GM21619 (cell line): ENCODE results near the gene LBR.

ENCODE experiments used
- ATAC-seq: cut with Tn5 transposase; IDR thresholded peaks from one replicate; pipeline ENCODE4 v1.9.1; 2021; ENCODE audit not compliant: unreplicated experiment

The LBR gene

GRCh38 chr1:225464851-225465792 is 37.3 kb upstream of the LBR start:
- ATAC-seq = no peak

GRCh38 chr1:225462714-225463574 is 35.1 kb upstream of the LBR start:
- ATAC-seq = no peak

DNA sequence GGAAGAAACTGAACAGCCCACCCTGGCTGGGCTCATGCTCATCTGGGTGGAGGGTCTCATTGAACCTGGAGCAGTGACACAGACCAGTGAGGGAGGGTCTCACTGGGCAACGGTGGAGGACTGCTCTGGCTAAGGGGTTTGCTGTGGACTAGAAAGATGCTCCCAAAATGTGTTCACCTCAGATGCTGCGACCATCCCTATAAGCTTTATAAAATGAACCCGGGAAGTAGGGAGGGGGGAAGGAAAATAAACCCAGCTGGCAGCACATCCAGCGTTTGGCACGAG is 34.5 kb upstream of the LBR start:
- no peak for ATAC-seq

DNA sequence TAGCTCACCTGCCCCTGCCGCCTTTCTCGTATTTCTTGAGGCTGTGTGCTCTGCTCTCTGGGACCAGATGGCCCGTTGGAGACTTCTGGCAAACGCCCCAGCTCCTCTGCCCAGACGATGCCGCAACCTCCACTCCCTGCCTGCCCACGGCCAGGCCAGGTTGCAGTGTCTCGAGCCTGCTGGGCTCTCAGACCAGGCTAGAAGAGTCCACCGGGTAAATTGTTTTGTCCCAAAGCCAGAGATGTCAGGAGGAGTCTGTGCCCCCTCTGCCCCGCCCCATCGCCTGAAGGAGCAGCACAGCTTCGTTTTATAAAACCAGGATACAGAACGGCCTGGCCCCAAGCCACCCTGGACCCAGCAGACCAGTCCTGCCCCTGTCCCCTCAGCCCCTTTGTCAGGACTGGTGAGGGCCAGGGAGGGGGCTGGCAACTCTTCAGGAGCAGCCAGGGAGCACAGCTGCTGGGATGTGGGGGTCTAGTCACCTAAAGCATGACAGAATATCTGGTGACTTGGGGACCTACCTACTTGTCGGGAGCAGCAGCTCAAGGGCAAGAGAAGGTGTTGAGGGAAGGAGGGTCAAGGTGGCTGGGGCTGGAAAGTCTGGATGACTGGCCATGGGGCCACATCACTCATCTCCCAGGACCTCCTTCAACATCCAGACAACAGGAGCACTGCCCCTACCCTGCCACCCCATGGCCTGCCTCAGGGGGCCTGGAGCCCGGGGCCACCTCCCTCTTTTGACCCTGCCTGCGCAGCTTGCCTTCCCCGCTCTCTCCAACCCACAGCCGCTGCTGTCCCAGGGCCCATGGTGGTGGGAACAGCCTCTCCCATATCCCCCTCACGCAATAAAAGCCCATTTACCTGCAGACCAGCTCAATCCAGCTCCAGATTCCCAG is 33.9 kb upstream of the LBR start:
- no peak for ATAC-seq

DNA sequence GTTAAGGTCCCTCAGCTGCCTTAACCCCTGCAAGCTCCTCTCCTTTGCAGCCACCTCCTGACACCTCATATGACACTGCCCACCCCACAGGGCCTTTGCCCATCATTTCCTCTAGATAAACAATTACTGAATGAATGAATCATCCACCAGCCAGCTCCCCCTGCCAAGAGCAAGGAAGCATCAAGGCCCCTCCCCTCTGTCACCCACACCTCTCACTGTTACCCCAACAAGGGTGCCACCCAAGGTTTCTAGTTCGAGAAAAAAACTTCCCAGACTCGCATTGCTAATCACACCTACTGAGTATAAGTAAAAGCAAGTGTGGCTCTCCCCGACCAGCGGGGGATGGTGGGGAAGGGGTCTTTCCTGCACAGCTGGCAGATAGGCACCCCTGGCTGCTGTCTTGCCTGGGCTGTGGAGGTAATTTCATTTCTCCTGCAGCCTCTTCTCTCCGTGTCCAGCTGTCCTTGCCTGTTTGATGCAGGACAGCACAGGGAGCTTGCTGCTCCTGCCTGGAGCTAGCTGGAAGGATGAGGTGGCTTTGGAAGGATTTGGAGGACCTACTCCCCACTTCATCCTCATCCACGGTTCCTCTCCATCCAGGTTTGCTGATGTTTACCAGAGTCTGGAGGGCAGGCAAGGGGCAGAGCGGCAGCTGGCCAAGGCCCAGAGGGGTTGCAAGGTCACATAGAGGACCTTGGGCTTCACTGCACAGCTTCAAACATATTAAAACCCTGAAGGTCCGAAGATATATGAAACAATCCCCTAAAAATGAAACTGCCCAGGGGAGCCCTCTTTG is 33.1 kb upstream of the LBR start:
- ATAC-seq = no peak

DNA sequence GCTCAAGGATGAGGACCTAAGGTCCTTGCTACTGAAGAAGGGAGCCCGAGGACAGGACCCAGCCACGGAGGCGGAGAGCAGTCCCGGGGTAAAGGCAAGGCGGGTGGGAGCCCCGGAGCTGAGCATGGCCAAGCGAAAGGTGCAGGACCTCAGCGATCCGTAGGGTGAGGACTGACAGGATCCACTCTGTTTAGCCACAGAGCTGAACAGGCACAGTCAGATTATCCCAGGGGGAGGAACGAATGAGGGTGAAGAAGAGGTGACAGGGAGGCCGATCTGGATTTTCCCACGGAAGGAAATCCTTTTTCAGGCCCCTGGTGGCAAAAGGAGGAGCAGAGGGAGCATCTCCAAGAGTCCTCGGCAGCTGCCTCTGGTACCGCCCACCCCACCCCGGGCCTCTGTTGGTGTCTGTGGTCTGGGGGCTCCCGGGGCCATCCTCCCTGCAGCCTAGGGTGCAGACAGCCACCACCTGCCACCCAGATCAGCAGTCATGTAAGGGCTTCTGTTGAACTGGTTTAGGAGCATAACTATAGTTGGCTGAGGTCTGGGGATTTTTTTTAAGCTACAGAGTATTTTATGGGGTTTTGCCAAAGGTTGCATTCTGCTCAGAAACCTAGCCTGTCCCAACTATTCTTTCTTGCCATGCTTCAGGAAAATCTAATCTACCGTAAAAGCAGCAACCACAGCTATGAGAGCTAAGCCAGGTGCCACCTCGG is 32.3 kb upstream of the LBR start:
- no peak for ATAC-seq

DNA sequence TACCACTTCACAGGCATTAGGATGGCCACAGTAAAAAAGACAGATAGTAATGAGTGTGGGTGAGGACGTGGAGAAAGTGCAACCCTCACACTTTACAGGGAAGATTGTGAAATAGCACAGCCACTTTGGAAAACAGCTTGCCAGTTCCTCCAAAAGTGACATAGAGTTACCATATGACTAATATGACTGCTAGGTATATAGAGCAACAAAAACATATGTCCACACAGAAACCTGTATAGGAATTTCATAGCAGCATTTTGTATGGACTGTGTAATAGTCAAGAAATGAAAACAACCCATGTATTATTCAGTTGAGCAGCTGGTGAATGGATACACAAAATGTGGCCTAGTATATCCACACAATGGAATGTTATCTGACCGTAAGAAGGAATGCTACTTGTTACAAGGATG is 30.4 kb upstream of the LBR start:
- no peak for ATAC-seq

DNA sequence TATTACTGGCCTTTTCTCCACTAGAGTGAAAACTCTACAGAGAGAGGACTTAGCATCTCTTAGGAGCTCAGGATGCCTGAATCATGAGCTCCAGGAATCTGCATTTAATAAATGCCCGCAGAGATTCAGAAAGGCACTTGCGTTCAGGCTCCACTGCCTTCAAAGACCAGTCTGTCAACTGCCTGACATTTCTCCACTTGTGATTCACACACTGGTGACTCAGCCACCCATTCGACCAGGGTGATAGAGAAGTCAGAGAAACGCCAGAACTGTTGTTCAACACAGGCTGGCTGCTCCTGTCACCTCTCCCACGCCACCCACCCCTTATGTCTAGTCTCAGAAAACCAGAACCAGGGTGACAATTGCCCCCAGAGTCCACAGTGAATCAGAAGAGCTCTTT is 26.9 kb upstream of the LBR start:
- peak; percentile 67 for ATAC-seq

GRCh38 chr1:225453797-225454648 is 26.2 kb upstream of the LBR start:
- peak; percentile 29 for ATAC-seq

GRCh38 chr1:225451840-225452515 is 24.1 kb upstream of the LBR start:
- ATAC-seq = no peak

GRCh38 chr1:225451340-225451739 is 23.5 kb upstream of the LBR start:
- ATAC-seq = no peak

- ATAC-seq = no peak
Observed at GRCh38 chr1:225450491-225451191, 22.8 kb upstream of the LBR start.

GRCh38 chr1:225449774-225450173 is 21.9 kb upstream of the LBR start:
- no peak for ATAC-seq

GRCh38 chr1:225449261-225449660 is 21.4 kb upstream of the LBR start:
- ATAC-seq = no peak

DNA sequence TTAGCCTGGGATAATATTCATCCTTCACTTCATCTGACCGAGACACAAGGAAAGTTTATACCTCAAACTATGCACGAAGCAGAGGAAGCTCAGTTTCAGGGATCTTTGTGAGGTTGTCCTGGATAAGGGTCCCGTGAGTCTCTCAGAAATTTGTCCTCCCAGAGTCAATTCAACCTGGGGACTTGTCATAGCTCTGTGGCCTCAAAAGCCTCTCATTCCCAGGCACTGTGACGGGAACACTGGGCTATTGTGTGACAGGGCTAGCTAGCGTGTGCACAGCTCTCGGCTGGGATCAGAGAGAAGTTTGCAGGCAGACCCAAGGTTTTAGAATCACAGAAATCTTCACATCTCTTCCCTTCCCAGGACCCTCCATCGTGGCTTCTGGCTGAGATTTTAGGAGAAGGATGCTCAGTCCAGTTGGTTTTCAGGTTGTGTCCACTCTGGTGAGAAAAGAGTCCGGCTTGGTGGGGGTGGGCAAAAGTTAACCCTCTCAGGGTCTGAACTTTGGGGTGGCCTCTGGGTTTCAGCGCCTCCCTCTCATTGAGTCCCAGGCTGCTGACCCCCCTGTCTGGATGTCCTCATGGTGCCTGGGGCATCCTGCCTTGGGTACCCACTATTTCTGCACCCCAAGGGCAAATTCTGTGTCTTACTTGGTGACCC is 20.4 kb upstream of the LBR start:
- no peak for ATAC-seq

- no peak for ATAC-seq
Observed at GRCh38 chr1:225447650-225448089, 19.8 kb upstream of the LBR start.

- no peak for ATAC-seq
Observed at GRCh38 chr1:225446981-225447615, 19.3 kb upstream of the LBR start.
